ENCODE results near the gene TNFRSF18.

TNFRSF18 gene

GRCh38 chr1:1223321-1223720 lies 16.9 kb upstream of the TNFRSF18 start:
- Mint-ChIP-seq H3K27me3 (ENCODE audit: low read depth) (no peaks in the 10 kb centered on the region), H3K4me1 (no peaks in the 10 kb centered on the region), H3K27ac (no peak overlapping the region), H3K36me3 (ENCODE audit: low read depth) (peaks cover 33% of the 10 kb centered on the region), H3K4me3 (no peak overlapping the region), H3K9me3 (no peaks in the 10 kb centered on the region)
- no peak for TF ChIP-seq CTCF (IDR thresholded peaks at IDR 0.05; ENCODE audit: unreplicated experiment in 3 of 3)

DNA sequence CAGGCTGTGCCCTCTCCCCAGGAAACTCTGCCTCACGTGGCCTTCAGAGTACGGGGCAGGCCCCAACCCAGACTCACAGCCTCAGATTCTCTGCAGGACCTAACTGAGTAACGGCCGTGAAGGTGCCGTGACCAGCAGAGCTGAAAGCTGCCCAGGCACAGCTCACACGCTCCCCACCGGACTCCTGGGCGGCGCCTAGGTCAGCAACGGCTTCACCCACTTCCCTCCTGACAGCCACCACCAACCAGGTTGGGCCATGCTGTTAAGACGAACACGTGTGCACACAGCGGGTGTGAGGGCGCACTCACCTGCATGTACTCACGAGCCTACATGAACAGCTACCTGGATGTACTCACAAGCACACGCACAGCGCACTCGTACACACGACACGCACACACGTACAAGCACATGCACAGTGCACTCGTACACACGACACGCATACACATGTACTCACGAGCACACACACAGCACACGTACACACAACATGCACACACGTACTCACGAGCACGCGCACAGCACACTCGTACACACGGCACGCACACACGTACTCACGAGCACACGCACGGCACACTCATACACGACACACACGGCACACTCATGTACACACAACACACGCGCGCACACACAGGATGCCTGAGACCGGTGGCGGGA lies 16.3 kb upstream of the TNFRSF18 start:
- Mint-ChIP-seq H3K36me3 (ENCODE audit: low read depth) (peaks cover 38% of the 10 kb centered on the region), H3K9me3 (no peaks in the 10 kb centered on the region), H3K4me3 (no peak overlapping the region), H3K4me1 (no peaks in the 10 kb centered on the region), H3K27me3 (ENCODE audit: low read depth) (no peaks in the 10 kb centered on the region), H3K27ac (no peak overlapping the region)
- no peak for TF ChIP-seq CTCF (IDR thresholded peaks at IDR 0.05; ENCODE audit: unreplicated experiment in 3 of 3)

- no peak for TF ChIP-seq CTCF (IDR thresholded peaks at IDR 0.05; ENCODE audit: unreplicated experiment in 3 of 3)
- H3K9me3 Mint-ChIP-seq, result no peaks in the 10 kb centered on the region
Measured at GRCh38 chr1:1221887-1222574, 15.6 kb upstream of the TNFRSF18 start.

DNA sequence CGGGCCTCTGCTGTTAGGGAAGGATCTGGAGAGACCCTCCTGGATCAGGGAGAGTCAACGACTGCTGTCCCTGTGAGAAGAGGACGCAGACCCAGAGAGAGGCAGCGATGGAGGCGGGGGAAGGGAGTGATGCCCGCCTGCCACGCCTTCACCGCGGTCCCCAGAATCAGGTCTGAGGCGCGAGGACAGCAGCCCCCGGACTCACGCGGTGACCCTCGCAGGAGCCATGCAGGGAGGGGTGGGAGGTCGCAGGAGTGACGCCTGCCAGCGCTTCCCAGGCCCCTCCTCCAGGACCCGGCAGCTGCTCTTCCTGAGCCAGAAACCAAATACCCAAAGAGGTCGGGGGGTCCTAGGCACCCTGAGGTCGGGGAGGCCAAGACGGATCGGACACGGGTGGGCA lies 13.8 kb upstream of the TNFRSF18 start:
- Mint-ChIP-seq H3K4me3 (no peak overlapping the region), H3K9me3 (no peaks in the 10 kb centered on the region), H3K36me3 (ENCODE audit: low read depth) (peaks cover 33% of the 10 kb centered on the region), H3K27ac (no peak overlapping the region), H3K4me1 (no peaks in the 10 kb centered on the region), H3K27me3 (ENCODE audit: low read depth) (no peaks in the 10 kb centered on the region)
- TF ChIP-seq CTCF (IDR thresholded peaks at IDR 0.05; ENCODE audit: unreplicated experiment in 3 of 3), result no peak

More at GRCh38 chr1:1221887-1222574, 15.6 kb upstream of the TNFRSF18 start:
- H3K27ac Mint-ChIP-seq, result no peak overlapping the region
- no peaks in the 10 kb centered on the region for H3K27me3 Mint-ChIP-seq (ENCODE audit: low read depth)
- H3K4me3 Mint-ChIP-seq, result no peak overlapping the region
- H3K36me3 Mint-ChIP-seq (ENCODE audit: low read depth), result peaks cover 38% of the 10 kb centered on the region
- no peaks in the 10 kb centered on the region for H3K4me1 Mint-ChIP-seq

GRCh38 chr1:1219341-1219740 lies 12.9 kb upstream of the TNFRSF18 start:
- H3K36me3 Mint-ChIP-seq (ENCODE audit: low read depth), result peaks cover 28% of the 10 kb centered on the region
- no peaks in the 10 kb centered on the region for H3K9me3 Mint-ChIP-seq
- H3K27me3 Mint-ChIP-seq (ENCODE audit: low read depth), result no peaks in the 10 kb centered on the region
- H3K27ac Mint-ChIP-seq, result no peak overlapping the region
- TF ChIP-seq CTCF (IDR thresholded peaks at IDR 0.05; ENCODE audit: unreplicated experiment in 3 of 3), result no peak
- H3K4me1 Mint-ChIP-seq, result no peaks in the 10 kb centered on the region
- no peak overlapping the region for H3K4me3 Mint-ChIP-seq
